ENCODE measurements around the gene OR2M2.

The OR2M2 gene

GRCh38 chr1:248143311-248143710 lies 31.3 kb upstream of the OR2M2 start:
- H3K27ac ChIP-seq (ENCODE audit: low read depth, low read length), result no peak overlapping the region
- no peak overlapping the region for H4K12ac ChIP-seq (ENCODE audit: low read depth, low read length)
- H3K18ac ChIP-seq (ENCODE audit: low read length), result no peak overlapping the region
- H2BK12ac ChIP-seq (ENCODE audit: low read length), result no peak overlapping the region
- no peak overlapping the region for H2BK5ac ChIP-seq (ENCODE audit: low read depth, low read length, poor library complexity)
- H3K79me2 ChIP-seq (ENCODE audit: control insufficient read depth, insufficient read depth, low read length, poor library complexity), result no peaks in the 10 kb centered on the region
- H3K79me1 ChIP-seq (ENCODE audit: low read length), result no peaks in the 10 kb centered on the region
- peaks cover 6% of the 10 kb centered on the region for H3K9me3 ChIP-seq (ENCODE audit: insufficient read depth, low read depth, low read length)
- DNase-seq, result no peak
- no peak overlapping the region for H3K4ac ChIP-seq (ENCODE audit: low read depth, low read length)
- no peak overlapping the region for H4K91ac ChIP-seq (ENCODE audit: low read depth, low read length)
- H3K4me3 ChIP-seq (ENCODE audit: low read depth, low read length), result no peak overlapping the region
- no peak overlapping the region for H3K23ac ChIP-seq (ENCODE audit: low read length)
- no peak overlapping the region for H3K4me2 ChIP-seq (ENCODE audit: low read length)
- no peak overlapping the region for H3K9ac ChIP-seq (ENCODE audit: low read length)
- H4K8ac ChIP-seq (ENCODE audit: low read depth, low read length), result no peak overlapping the region
- H3K36me3 ChIP-seq (ENCODE audit: control insufficient read depth in 1 of 2, insufficient read depth in 2 of 2, low read length in 2 of 2), result no peaks in the 10 kb centered on the region
- no peak overlapping the region for H2BK120ac ChIP-seq (ENCODE audit: insufficient read depth, low read length, poor library complexity)
- H3K14ac ChIP-seq (ENCODE audit: low read length), result no peak overlapping the region
- H2AFZ ChIP-seq (ENCODE audit: insufficient read depth, low read length, poor library complexity), result no peak overlapping the region
- H3K4me1 ChIP-seq (ENCODE audit: control insufficient read depth in 1 of 2, insufficient read depth in 2 of 2, low read length in 2 of 2), result no peaks in the 10 kb centered on the region
- no CpG with 5 or more reads among the region's 1 CpG for WGBS (ENCODE audit: extremely low coverage, insufficient coverage, insufficient read length)
- no peak overlapping the region for H2AK5ac ChIP-seq (ENCODE audit: low read length)
- no peaks in the 10 kb centered on the region for H3K27me3 ChIP-seq (ENCODE audit: insufficient read depth, low read length)

- no peak within 1 kb of the TSS for H3K23ac ChIP-seq (ENCODE audit: low read length)
- peaks cover 6% of the 10 kb centered on the region for H3K9me3 ChIP-seq (ENCODE audit: insufficient read depth, low read depth, low read length)
- no peaks in the 10 kb centered on the region for H3K4me1 ChIP-seq (ENCODE audit: control insufficient read depth in 1 of 2, insufficient read depth in 2 of 2, low read length in 2 of 2)
- no peaks in the 10 kb centered on the region for H3K36me3 ChIP-seq (ENCODE audit: control insufficient read depth in 1 of 2, insufficient read depth in 2 of 2, low read length in 2 of 2)
- H3K4me2 ChIP-seq (ENCODE audit: low read length), result no peak within 1 kb of the TSS
- H3K4ac ChIP-seq (ENCODE audit: low read depth, low read length), result no peak within 1 kb of the TSS
- H4K12ac ChIP-seq (ENCODE audit: low read depth, low read length), result no peak within 1 kb of the TSS
- H3K27me3 ChIP-seq (ENCODE audit: insufficient read depth, low read length), result no peaks in the 10 kb centered on the region
- no peak within 1 kb of the TSS for H2BK5ac ChIP-seq (ENCODE audit: low read depth, low read length, poor library complexity)
- DNase-seq, result no peak
- no peak within 1 kb of the TSS for H3K18ac ChIP-seq (ENCODE audit: low read length)
- no peak within 1 kb of the TSS for H4K8ac ChIP-seq (ENCODE audit: low read depth, low read length)
- no peak within 1 kb of the TSS for H3K4me3 ChIP-seq (ENCODE audit: low read depth, low read length)
- H2BK12ac ChIP-seq (ENCODE audit: low read length), result no peak within 1 kb of the TSS
- no peak within 1 kb of the TSS for H3K9ac ChIP-seq (ENCODE audit: low read length)
- no peak within 1 kb of the TSS for H3K14ac ChIP-seq (ENCODE audit: low read length)
- H3K79me2 ChIP-seq (ENCODE audit: control insufficient read depth, insufficient read depth, low read length, poor library complexity), result no peaks in the 10 kb centered on the region
- H4K91ac ChIP-seq (ENCODE audit: low read depth, low read length), result no peak within 1 kb of the TSS
- no peak within 1 kb of the TSS for H3K27ac ChIP-seq (ENCODE audit: low read depth, low read length)
- WGBS (ENCODE audit: extremely low coverage, insufficient coverage, insufficient read length), result no CpG with 5 or more reads among the region's 3 CpGs
- no peak within 1 kb of the TSS for H2AK5ac ChIP-seq (ENCODE audit: low read length)
- no peaks in the 10 kb centered on the region for H3K79me1 ChIP-seq (ENCODE audit: low read length)
- H2AFZ ChIP-seq (ENCODE audit: insufficient read depth, low read length, poor library complexity), result no peak within 1 kb of the TSS
- no peak within 1 kb of the TSS for H2BK120ac ChIP-seq (ENCODE audit: insufficient read depth, low read length, poor library complexity)
Measured at GRCh38 chr1:248144513-248145198, 30.0 kb upstream of the OR2M2 start, which contains the start of gene OR2M5. Gene OR2M5 (plus strand): TSS chr1:248145148. CDS start chr1:248145148, 0 bp downstream.

GRCh38 chr1:248152056-248152827 lies 22.4 kb upstream of the OR2M2 start:
- no peak overlapping the region for H4K91ac ChIP-seq (ENCODE audit: low read depth, low read length)

GRCh38 chr1:248155927-248156326 lies 18.7 kb upstream of the OR2M2 start:
- Histone ChIP-seq H2BK5ac (ENCODE audit: low read depth, low read length, poor library complexity) (no peak overlapping the region), H3K18ac (ENCODE audit: low read length) (no peak overlapping the region), H4K8ac (ENCODE audit: low read depth, low read length) (no peak overlapping the region), H4K91ac (ENCODE audit: low read depth, low read length) (no peak overlapping the region), H3K23ac (ENCODE audit: low read length) (no peak overlapping the region), H3K36me3 (ENCODE audit: control insufficient read depth in 1 of 2, insufficient read depth in 2 of 2, low read length in 2 of 2) (no peaks in the 10 kb centered on the region), H3K4me1 (ENCODE audit: control insufficient read depth in 1 of 2, insufficient read depth in 2 of 2, low read length in 2 of 2) (no peaks in the 10 kb centered on the region), H3K9me3 (ENCODE audit: insufficient read depth, low read depth, low read length) (peaks cover 18% of the 10 kb centered on the region), H3K27ac (ENCODE audit: low read depth, low read length) (no peak overlapping the region), H3K4me2 (ENCODE audit: low read length) (no peak overlapping the region), H3K4me3 (ENCODE audit: low read depth, low read length) (no peak overlapping the region), H2AK5ac (ENCODE audit: low read length) (no peak overlapping the region), H2BK120ac (ENCODE audit: insufficient read depth, low read length, poor library complexity) (no peak overlapping the region), H3K4ac (ENCODE audit: low read depth, low read length) (no peak overlapping the region), H3K27me3 (ENCODE audit: insufficient read depth, low read length) (no peaks in the 10 kb centered on the region), H3K9ac (ENCODE audit: low read length) (no peak overlapping the region), H4K12ac (ENCODE audit: low read depth, low read length) (no peak overlapping the region), H3K14ac (ENCODE audit: low read length) (no peak overlapping the region), H3K79me1 (ENCODE audit: low read length) (no peaks in the 10 kb centered on the region), H2BK12ac (ENCODE audit: low read length) (no peak overlapping the region), H3K79me2 (ENCODE audit: control insufficient read depth, insufficient read depth, low read length, poor library complexity) (no peaks in the 10 kb centered on the region), H2AFZ (ENCODE audit: insufficient read depth, low read length, poor library complexity) (no peak overlapping the region)
- no peak for DNase-seq
- WGBS (ENCODE audit: extremely low coverage, insufficient coverage, insufficient read length), result no CpG with 5 or more reads among the region's 1 CpG

More at GRCh38 chr1:248152056-248152827, 22.4 kb upstream of the OR2M2 start:
- WGBS (ENCODE audit: extremely low coverage, insufficient coverage, insufficient read length), result no CpG with 5 or more reads among the region's 6 CpGs
- Histone ChIP-seq H2BK5ac (ENCODE audit: low read depth, low read length, poor library complexity) (no peak overlapping the region), H3K18ac (ENCODE audit: low read length) (no peak overlapping the region), H3K27me3 (ENCODE audit: insufficient read depth, low read length) (no peaks in the 10 kb centered on the region), H4K12ac (ENCODE audit: low read depth, low read length) (no peak overlapping the region), H2BK120ac (ENCODE audit: insufficient read depth, low read length, poor library complexity) (no peak overlapping the region), H3K23ac (ENCODE audit: low read length) (no peak overlapping the region), H3K79me1 (ENCODE audit: low read length) (no peaks in the 10 kb centered on the region), H3K36me3 (ENCODE audit: control insufficient read depth in 1 of 2, insufficient read depth in 2 of 2, low read length in 2 of 2) (no peaks in the 10 kb centered on the region), H3K4ac (ENCODE audit: low read depth, low read length) (no peak overlapping the region), H3K9me3 (ENCODE audit: insufficient read depth, low read depth, low read length) (peaks cover 14% of the 10 kb centered on the region), H2AFZ (ENCODE audit: insufficient read depth, low read length, poor library complexity) (no peak overlapping the region), H4K8ac (ENCODE audit: low read depth, low read length) (no peak overlapping the region), H2AK5ac (ENCODE audit: low read length) (no peak overlapping the region), H3K4me2 (ENCODE audit: low read length) (no peak overlapping the region), H3K27ac (ENCODE audit: low read depth, low read length) (no peak overlapping the region), H3K9ac (ENCODE audit: low read length) (no peak overlapping the region), H3K79me2 (ENCODE audit: control insufficient read depth, insufficient read depth, low read length, poor library complexity) (no peaks in the 10 kb centered on the region), H2BK12ac (ENCODE audit: low read length) (no peak overlapping the region), H3K14ac (ENCODE audit: low read length) (no peak overlapping the region), H3K4me1 (ENCODE audit: control insufficient read depth in 1 of 2, insufficient read depth in 2 of 2, low read length in 2 of 2) (no peaks in the 10 kb centered on the region), H3K4me3 (ENCODE audit: low read depth, low read length) (no peak overlapping the region)
- no peak for DNase-seq
